Neural cell (in vitro differentiated cells): Measurements from ENCODE around the gene ACTN4.

ENCODE experiments used
- EP300 ChIP-seq: fragments of 450-650 bp; conservative IDR thresholded peaks from 2 replicates; pipeline ENCODE4 v1.6.1; 2014; ENCODE audit warnings: antibody characterized with exemption, mild to moderate bottlenecking, moderate library complexity; ENCODE audit not compliant: poor library complexity, severe bottlenecking
- EZH2 ChIP-seq: fragments of 200-600, 300-800 bp; shearing (Covaris generic), sonication (generic); IDR thresholded peaks from 2 replicates; pipeline ENCODE4 v1.6.1; 2014; ENCODE audit warnings: antibody characterized with exemption, low read length, borderline replicate concordance, mild to moderate bottlenecking; ENCODE audit not compliant: insufficient read depth, poor library complexity, severe bottlenecking
- MXI1 ChIP-seq: fragments of 450-650 bp; conservative IDR thresholded peaks from 2 replicates; pipeline ENCODE4 v1.6.1; 2014; ENCODE audit warnings: antibody characterized with exemption, mild to moderate bottlenecking; ENCODE audit not compliant: poor library complexity, severe bottlenecking
- POLR2AphosphoS5 ChIP-seq: IDR thresholded peaks from 2 replicates; pipeline ENCODE4 v1.6.1; 2012
- RAD21 ChIP-seq: fragments of 450-650 bp; conservative IDR thresholded peaks from 2 replicates; pipeline ENCODE4 v1.6.1; 2014; ENCODE audit warnings: antibody characterized with exemption, mild to moderate bottlenecking, moderate library complexity
- SMC3 ChIP-seq: fragments of 450-650 bp; conservative IDR thresholded peaks from 2 replicates; pipeline ENCODE4 v1.6.1; 2014; ENCODE audit warnings: antibody characterized with exemption, mild to moderate bottlenecking, moderate library complexity; ENCODE audit not compliant: poor library complexity
- TF ChIP-seq, protein P1 (sequence below): fragments of 450-650 bp; IDR thresholded peaks from 2 replicates; pipeline ENCODE4 v1.5.1; 2014; ENCODE audit warnings: antibody characterized with exemption, mild to moderate bottlenecking, moderate library complexity; ENCODE audit not compliant: poor library complexity, severe bottlenecking
- TF ChIP-seq, protein P2 (sequence below): IDR thresholded peaks from 2 replicates; pipeline ENCODE4 v1.6.1; 2012; ENCODE audit warnings: borderline replicate concordance

DNA sequence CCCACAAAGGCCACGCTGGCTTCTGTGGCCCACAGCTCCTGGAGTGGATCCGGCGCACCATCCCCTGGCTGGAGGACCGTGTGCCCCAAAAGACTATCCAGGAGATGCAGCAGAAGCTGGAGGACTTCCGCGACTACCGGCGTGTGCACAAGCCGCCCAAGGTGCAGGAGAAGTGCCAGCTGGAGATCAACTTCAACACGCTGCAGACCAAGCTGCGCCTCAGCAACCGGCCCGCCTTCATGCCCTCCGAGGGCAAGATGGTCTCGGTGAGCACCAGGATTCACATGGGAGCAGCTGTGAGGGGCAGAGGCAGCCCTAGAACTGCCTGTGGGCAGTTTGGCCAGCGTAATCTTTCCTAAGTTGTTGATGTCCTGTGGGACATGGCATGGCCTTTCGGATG is 69.6 kb downstream of the ACTN4 start:
- TF ChIP-seq, protein P1, sequence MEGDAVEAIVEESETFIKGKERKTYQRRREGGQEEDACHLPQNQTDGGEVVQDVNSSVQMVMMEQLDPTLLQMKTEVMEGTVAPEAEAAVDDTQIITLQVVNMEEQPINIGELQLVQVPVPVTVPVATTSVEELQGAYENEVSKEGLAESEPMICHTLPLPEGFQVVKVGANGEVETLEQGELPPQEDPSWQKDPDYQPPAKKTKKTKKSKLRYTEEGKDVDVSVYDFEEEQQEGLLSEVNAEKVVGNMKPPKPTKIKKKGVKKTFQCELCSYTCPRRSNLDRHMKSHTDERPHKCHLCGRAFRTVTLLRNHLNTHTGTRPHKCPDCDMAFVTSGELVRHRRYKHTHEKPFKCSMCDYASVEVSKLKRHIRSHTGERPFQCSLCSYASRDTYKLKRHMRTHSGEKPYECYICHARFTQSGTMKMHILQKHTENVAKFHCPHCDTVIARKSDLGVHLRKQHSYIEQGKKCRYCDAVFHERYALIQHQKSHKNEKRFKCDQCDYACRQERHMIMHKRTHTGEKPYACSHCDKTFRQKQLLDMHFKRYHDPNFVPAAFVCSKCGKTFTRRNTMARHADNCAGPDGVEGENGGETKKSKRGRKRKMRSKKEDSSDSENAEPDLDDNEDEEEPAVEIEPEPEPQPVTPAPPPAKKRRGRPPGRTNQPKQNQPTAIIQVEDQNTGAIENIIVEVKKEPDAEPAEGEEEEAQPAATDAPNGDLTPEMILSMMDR, result no peak
- TF ChIP-seq MXI1, result no peak
- no peak for TF ChIP-seq RAD21
- TF ChIP-seq EP300, result no peak
- TF ChIP-seq EZH2, result no peak
- TF ChIP-seq POLR2AphosphoS5, result no peak
- TF ChIP-seq, protein P2, sequence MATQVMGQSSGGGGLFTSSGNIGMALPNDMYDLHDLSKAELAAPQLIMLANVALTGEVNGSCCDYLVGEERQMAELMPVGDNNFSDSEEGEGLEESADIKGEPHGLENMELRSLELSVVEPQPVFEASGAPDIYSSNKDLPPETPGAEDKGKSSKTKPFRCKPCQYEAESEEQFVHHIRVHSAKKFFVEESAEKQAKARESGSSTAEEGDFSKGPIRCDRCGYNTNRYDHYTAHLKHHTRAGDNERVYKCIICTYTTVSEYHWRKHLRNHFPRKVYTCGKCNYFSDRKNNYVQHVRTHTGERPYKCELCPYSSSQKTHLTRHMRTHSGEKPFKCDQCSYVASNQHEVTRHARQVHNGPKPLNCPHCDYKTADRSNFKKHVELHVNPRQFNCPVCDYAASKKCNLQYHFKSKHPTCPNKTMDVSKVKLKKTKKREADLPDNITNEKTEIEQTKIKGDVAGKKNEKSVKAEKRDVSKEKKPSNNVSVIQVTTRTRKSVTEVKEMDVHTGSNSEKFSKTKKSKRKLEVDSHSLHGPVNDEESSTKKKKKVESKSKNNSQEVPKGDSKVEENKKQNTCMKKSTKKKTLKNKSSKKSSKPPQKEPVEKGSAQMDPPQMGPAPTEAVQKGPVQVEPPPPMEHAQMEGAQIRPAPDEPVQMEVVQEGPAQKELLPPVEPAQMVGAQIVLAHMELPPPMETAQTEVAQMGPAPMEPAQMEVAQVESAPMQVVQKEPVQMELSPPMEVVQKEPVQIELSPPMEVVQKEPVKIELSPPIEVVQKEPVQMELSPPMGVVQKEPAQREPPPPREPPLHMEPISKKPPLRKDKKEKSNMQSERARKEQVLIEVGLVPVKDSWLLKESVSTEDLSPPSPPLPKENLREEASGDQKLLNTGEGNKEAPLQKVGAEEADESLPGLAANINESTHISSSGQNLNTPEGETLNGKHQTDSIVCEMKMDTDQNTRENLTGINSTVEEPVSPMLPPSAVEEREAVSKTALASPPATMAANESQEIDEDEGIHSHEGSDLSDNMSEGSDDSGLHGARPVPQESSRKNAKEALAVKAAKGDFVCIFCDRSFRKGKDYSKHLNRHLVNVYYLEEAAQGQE, result no peak
- TF ChIP-seq SMC3, result no peak
